CD4-positive, CD25-positive, alpha-beta regulatory T cell (primary cell): ENCODE results near the gene PEDS1. TPM values are rescaled to one million over a fixed set of nuclear protein-coding genes. Genes with fewer than 3 reads are reported as not detected.
A peak's percentile ranks its signal among the peaks of the same experiment; 100 is the strongest.
"Not testable (repeated sequence)": the region's sequence is repeated elsewhere in the genome, so short reads cannot be mapped to it uniquely, and the experiment has no call there.

Experiments
- ATAC-seq, 2 donors: fragments of 150-1000 bp; cut with Tn5 transposase; one replicate each; pipeline ENCODE4 v1.10.0; 2021; ENCODE audit warnings: low read depth in 2 of 2, moderate number of reproducible peaks in 2 of 2, moderate library complexity in 1 of 2
- DNase-seq, 3 donors: peaks; one replicate each; pipeline versions ENCODE4 v3.0.0 to v3.0.0-alpha.2; 2012 to 2022; ENCODE audit warnings: mixed read lengths in 1 of 3
- H3K27ac ChIP-seq: one replicate; pipeline ENCODE4 v1.7.0; 2013; ENCODE audit warnings: mild to moderate bottlenecking, low read length; ENCODE audit not compliant: insufficient read depth, poor library complexity, severe bottlenecking
- H3K27me3 ChIP-seq: one replicate; pipeline ENCODE4 v1.7.0; 2013; ENCODE audit warnings: low read length; ENCODE audit not compliant: control insufficient read depth, insufficient read depth
- H3K36me3 ChIP-seq: one replicate; pipeline ENCODE4 v1.7.0; 2013; ENCODE audit warnings: mild to moderate bottlenecking, low read length, moderate library complexity; ENCODE audit not compliant: control insufficient read depth, insufficient read depth
- H3K4me1 ChIP-seq: 2 replicates; pipeline ENCODE4 v1.7.0; 2013; ENCODE audit warnings: mild to moderate bottlenecking, low read length; ENCODE audit not compliant: insufficient read depth, control insufficient read depth, poor library complexity, severe bottlenecking
- H3K4me3 ChIP-seq: one replicate; pipeline ENCODE4 v1.7.0; 2013; ENCODE audit warnings: low read depth, mild to moderate bottlenecking, low read length, moderate library complexity
- H3K9me3 ChIP-seq, 2 experiments: 1 replicate in 1 of 2; 2 replicates in 1 of 2; pipeline ENCODE4 v1.7.0; 2013; ENCODE audit warnings: low read length in 2 of 2, mild to moderate bottlenecking in 1 of 2, moderate library complexity in 1 of 2; ENCODE audit not compliant: control insufficient read depth in 2 of 2
- H3K27ac Mint-ChIP-seq, 3 donors: one replicate each; pipeline ENCODE4 v1.8.0; 2020 to 2022; ENCODE audit warnings: mild to moderate bottlenecking in 3 of 3, mixed read lengths in 3 of 3, moderate library complexity in 2 of 3
- H3K27me3 Mint-ChIP-seq: one replicate; pipeline ENCODE4 v1.8.0; 2022; ENCODE audit warnings: mild to moderate bottlenecking, mixed read lengths
- H3K36me3 Mint-ChIP-seq: one replicate; pipeline ENCODE4 v1.8.0; 2020; ENCODE audit warnings: mixed read lengths
- H3K4me1 Mint-ChIP-seq, 4 donors: one replicate each; pipeline ENCODE4 v1.8.0; 2020 to 2022; ENCODE audit warnings: mixed read lengths in 4 of 4, mild to moderate bottlenecking in 1 of 4
- H3K4me3 Mint-ChIP-seq, 4 donors: one replicate each; pipeline ENCODE4 v1.8.0; 2020 to 2022; ENCODE audit warnings: mild to moderate bottlenecking in 4 of 4, mixed read lengths in 4 of 4, moderate library complexity in 3 of 4
- H3K9me3 Mint-ChIP-seq, 7 donors: one replicate each; pipeline ENCODE4 v1.8.0; 2020 to 2022; ENCODE audit warnings: mixed read lengths in 7 of 7, mild to moderate bottlenecking in 3 of 7, moderate library complexity in 2 of 7
- polyA plus RNA-seq, 4 donors: library from polyadenylated mRNA; unstranded; fragments of 300-500 nt; fragmentation: Illumina TruSeq; gene quantifications; one replicate each; pipeline ENCODE4 v1.2.3, GENCODE V29; 2021
- total RNA-seq: library from RNA; stranded (reverse); gene quantifications from one replicate; pipeline ENCODE4 v1.2.3, GENCODE V29; 2022

Gene PEDS1
- total and polyA plus RNA-seq, 5 donors from 2014 or later, result 16.8 to 26.4 (median 18.2) TPM

DNA sequence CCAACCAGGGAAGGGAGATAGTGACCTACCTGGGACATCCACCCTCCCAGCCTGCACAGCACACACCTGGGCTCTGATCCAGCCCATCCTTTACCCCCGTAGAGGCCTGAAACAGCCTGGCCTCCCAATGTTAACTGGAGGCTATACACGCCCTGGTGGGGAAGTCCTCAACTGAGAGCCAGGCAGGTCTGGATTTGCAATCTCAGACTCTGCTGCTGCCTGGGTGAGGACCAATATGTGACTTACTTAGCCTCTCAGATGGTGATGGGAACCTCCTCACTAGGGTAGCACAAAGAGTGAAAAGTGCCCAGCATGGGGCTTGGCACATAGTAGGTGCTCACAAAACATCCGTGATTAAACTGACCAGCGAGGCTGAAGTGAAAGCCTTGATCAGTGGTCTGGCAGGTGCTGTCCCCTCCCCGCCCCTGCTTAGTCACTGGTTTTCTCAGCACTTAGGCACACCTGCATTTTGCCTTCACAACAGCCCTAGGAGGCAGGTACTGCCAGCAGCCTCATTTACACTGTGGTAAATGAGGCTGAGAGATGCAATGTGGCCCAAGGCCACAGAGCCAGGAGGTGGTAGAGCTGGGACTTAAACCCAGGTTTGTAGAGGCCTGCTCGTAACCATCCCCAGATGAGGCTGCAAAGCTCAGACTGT, 12.4 kb downstream of the PEDS1 start:
- Mint-ChIP-seq H3K4me1 (peaks cover 0 to 44% (median 14%) of the 10 kb centered on the region in 4 donors), H3K4me3 (no peak overlapping the region), H3K27me3 (peaks cover 4% of the 10 kb centered on the region), H3K9me3 (no peaks in the 10 kb centered on the region), H3K27ac (peak overlapping the region in 2 of 3 donors; percentile 66 to 69), H3K36me3 (peaks cover 24% of the 10 kb centered on the region)
- Histone ChIP-seq H3K4me3 (no peak overlapping the region), H3K4me1 (peaks cover 9% of the 10 kb centered on the region), H3K9me3 (no peaks in the 10 kb centered on the region), H3K27ac (no peak overlapping the region), H3K36me3 (peaks cover 50% of the 10 kb centered on the region), H3K27me3 (no peaks in the 10 kb centered on the region)
- DNase-seq (no peak), ATAC-seq (no peak)

DNA sequence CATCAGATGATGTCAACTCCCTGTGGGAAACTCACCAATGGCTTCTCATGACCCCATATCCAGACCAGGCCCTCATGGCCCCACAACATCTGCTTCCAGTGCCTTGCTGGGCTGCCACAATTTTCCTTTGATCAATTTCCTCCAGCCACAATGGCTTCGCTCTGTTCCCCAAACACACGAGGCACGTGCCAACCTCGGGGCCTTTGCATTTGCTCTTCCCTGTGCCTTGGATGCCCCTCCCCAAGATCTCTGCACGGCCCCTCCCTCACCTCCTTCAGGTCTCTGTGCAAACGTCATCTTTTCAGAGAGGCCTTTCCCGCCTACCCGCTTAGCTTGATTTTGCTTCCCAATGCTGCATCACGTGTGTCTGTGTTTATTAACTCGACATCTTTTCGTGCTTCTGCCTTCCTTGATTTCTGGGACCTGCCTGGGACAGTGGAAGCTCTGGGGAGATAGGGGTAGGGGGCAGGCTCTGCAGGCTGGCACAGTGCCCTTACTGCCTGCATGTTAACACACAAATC, 13.1 kb downstream of the PEDS1 start:
- H3K4me1 ChIP-seq, result peaks cover 3% of the 10 kb centered on the region
- Mint-ChIP-seq H3K27me3 (peaks cover 4% of the 10 kb centered on the region), H3K4me1 (peaks cover 0 to 37% (median 10%) of the 10 kb centered on the region in 4 donors), H3K9me3 (no peaks in the 10 kb centered on the region), H3K4me3 (no peak overlapping the region), H3K27ac (peak overlapping the region; percentile 66 to 88 (median 69)), H3K36me3 (peaks cover 27% of the 10 kb centered on the region)
- H3K36me3 ChIP-seq, result peaks cover 52% of the 10 kb centered on the region
- no peaks in the 10 kb centered on the region for H3K9me3 ChIP-seq
- H3K27ac ChIP-seq, result no peak overlapping the region
- no peaks in the 10 kb centered on the region for H3K27me3 ChIP-seq
- DNase-seq, result no peak
- ATAC-seq, result no peak
- no peak overlapping the region for H3K4me3 ChIP-seq

DNA sequence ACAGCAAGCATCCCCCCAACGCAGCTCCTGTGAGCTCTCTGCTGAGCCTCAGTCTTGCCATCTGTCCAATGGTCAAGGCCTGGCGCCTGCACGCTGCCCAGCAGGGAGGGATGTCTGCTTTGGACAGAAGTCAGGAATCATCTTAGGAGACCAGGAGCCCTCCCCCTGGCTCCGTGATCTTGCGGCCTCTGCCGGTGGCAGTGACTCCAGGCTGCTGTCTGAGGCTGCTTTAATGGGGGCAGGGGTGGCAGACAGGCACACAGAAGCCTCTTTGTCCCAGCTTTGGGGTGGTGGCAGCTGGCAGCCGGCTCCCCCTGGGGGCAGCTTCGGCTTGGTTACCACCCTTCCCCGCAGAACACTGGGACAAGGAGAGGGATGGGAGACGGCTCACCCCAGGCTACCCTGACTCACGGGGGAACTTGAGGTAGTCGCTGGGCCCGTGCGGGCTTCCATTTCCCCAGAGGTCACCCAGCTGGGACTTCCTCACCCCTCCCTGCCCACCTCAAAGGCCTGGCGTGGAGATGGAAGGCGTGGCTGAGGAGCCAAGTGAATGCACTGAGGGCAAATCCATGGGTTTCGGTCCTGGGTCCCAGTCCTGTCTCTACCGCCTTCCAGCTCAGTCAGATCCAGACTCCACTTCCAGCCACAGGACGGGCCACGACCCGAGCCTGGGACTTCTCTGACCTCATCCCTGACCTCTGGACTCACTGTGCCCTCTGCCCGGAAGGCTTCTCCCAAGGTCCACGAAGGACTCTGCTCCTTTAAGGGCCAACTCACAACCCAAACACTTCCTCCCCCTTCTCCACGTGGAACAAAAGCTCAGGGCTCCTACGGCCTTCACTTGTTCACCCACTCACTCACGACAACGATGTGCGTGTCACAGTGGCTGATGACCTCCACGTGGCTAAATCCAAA, 14.8 kb downstream of the PEDS1 start:
- Histone ChIP-seq H3K27me3 (no peaks in the 10 kb centered on the region), H3K36me3 (peaks cover 63% of the 10 kb centered on the region), H3K9me3 (no peaks in the 10 kb centered on the region), H3K4me3 (no peak overlapping the region), H3K27ac (no peak overlapping the region), H3K4me1 (peaks cover 3% of the 10 kb centered on the region)
- Mint-ChIP-seq H3K4me3 (no peak overlapping the region), H3K4me1 (peaks cover 0 to 38% (median 10%) of the 10 kb centered on the region in 4 donors), H3K36me3 (peaks cover 27% of the 10 kb centered on the region), H3K9me3 (no peaks in the 10 kb centered on the region), H3K27me3 (peaks cover 4% of the 10 kb centered on the region), H3K27ac (peak overlapping the region in 2 of 3 donors; percentile 6 to 62)
- ATAC-seq, result no peak
- no peak for DNase-seq

DNA sequence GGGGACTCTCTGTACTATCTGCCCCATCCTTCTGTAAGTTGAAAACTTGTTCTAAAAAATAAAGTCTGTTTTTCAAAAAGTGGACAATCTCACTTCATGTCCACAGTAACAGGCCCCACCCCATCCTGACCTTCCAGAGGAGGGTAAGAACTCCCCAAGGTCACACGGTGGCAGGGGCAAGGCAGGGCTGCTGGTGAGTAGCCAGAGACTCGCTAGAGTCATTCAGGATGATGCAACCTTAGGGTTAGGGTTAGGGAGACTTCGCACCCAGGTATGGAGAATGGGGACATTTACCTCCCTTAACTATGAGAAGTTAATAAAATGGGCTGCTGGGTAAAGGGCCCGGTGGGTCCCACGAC, 15.4 kb downstream of the PEDS1 start:
- Mint-ChIP-seq H3K36me3 (peaks cover 24% of the 10 kb centered on the region), H3K27ac (peak overlapping the region in 1 of 3 donors; percentile 6), H3K4me1 (peaks cover 0 to 37% (median 10%) of the 10 kb centered on the region in 4 donors), H3K9me3 (no peaks in the 10 kb centered on the region), H3K27me3 (peaks cover 4% of the 10 kb centered on the region), H3K4me3 (no peak overlapping the region)
- DNase-seq, result no peak
- Histone ChIP-seq H3K9me3 (no peaks in the 10 kb centered on the region), H3K4me3 (no peak overlapping the region), H3K4me1 (peaks cover 3% of the 10 kb centered on the region), H3K27ac (no peak overlapping the region), H3K27me3 (no peaks in the 10 kb centered on the region), H3K36me3 (peaks cover 60% of the 10 kb centered on the region)
- ATAC-seq, result peak in 1 of 2 donors; percentile 12

DNA sequence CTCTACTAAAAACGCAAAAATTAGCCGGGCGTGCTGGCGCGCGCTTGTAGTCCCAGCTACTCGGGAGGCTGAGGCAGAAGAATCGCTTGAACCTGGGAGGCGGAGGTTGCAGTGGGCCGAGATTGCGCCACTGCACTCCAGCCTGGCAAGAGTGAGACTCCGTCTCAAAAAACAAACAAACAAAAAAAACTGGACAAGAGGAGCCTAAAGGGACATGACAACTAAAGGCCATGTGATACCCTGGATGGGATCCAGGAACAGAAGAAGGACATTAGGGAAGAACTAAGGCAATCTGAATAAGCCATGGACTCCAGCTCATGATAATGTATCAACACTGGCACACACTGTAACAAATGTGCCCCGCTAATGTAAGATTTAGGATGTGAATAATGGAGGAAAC, 15.8 kb downstream of the PEDS1 start:
- H3K27ac ChIP-seq, H3K27me3 ChIP-seq, H3K4me1 ChIP-seq, ATAC-seq, H3K4me3 ChIP-seq, DNase-seq, H3K9me3 Mint-ChIP-seq, H3K9me3 ChIP-seq, H3K4me3 Mint-ChIP-seq, H3K27me3 Mint-ChIP-seq: not testable (repeated sequence)
- peaks cover 58% of the 10 kb centered on the region for H3K36me3 ChIP-seq
- peaks cover 20% of the 10 kb centered on the region for H3K36me3 Mint-ChIP-seq
- peak overlapping the region in 1 of 3 donors; percentile 6 for H3K27ac Mint-ChIP-seq
- peaks cover 0 to 33% (median 9%) of the 10 kb centered on the region in 4 donors for H3K4me1 Mint-ChIP-seq

DNA sequence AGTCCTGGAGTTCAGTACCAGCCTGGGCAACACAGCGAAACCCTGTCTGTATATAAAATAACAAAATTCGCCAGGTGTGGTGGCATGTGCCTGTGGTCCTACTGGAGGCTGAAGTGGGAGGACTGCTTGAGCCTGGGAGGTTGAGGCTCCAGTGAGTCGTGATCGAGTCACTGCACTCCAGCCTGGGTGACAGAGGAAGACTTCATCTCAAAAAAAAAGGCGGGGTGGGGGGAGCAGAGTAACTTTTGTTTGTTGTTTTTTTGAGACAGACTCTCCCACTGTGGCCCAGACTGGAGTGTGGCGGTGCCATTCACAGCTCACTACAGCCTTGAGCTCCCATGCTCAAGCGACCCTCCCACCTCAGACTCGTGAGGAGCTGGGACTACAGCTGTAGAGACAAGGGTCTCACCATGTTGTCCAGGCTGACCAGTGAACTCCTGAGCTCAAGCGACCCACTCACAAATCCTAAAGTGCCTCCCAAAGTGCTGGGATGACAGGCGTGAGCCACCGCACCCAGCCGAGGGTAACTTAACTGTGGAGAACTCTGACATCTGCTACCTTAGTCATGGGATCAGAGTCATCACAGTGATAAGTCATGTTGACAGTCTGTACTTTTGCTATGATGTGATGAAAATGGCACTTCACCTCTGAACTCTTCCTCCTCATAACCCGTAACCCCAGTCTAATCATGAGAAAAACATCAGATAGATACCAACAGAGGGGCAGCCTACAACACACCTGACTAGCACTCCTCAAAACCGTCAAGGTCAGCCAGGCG, 16.5 kb downstream of the PEDS1 start:
- Histone ChIP-seq H3K9me3 (no peaks in the 10 kb centered on the region), H3K27me3 (no peaks in the 10 kb centered on the region), H3K4me1 (peaks cover 3% of the 10 kb centered on the region), H3K27ac (no peak overlapping the region), H3K4me3 (no peak overlapping the region), H3K36me3 (peaks cover 60% of the 10 kb centered on the region)
- Mint-ChIP-seq H3K27ac (peak overlapping the region in 1 of 3 donors; percentile 85), H3K36me3 (peaks cover 21% of the 10 kb centered on the region), H3K9me3 (no peaks in the 10 kb centered on the region), H3K4me3 (no peak overlapping the region), H3K4me1 (peaks cover 0 to 34% (median 11%) of the 10 kb centered on the region in 4 donors), H3K27me3 (peaks cover 4% of the 10 kb centered on the region)
- ATAC-seq, result no peak
- DNase-seq, result no peak

DNA sequence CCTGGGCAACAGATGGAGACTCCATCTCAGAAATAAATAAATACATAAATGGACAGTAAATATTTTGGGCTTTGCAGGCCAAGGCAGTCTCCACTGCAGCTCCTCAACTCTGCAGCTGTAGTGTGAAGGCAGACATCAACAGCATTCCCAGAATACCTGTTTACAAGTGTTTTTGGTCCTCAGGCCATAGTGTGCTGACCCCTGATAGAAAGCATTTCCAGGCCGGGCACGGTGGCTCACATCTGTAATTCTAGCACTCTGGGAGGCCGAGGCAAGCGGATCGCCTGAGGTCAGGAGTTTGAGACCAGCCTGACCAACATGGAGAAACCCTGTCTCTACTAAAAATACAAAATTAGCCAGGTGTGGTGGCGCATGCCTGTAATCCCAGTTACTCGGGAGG, 18.4 kb downstream of the PEDS1 start:
- H3K4me1 Mint-ChIP-seq, result peaks cover 0 to 27% (median 10%) of the 10 kb centered on the region in 4 donors
- H3K27ac Mint-ChIP-seq, result peak overlapping the region in 2 of 3 donors; percentile 15 to 58
- ATAC-seq, H3K9me3 Mint-ChIP-seq, DNase-seq, H3K27me3 Mint-ChIP-seq, H3K4me1 ChIP-seq, H3K27me3 ChIP-seq, H3K4me3 Mint-ChIP-seq, H3K4me3 ChIP-seq, H3K27ac ChIP-seq, H3K9me3 ChIP-seq: not testable (repeated sequence)
- peaks cover 55% of the 10 kb centered on the region for H3K36me3 ChIP-seq
- peaks cover 23% of the 10 kb centered on the region for H3K36me3 Mint-ChIP-seq
